Measurements from ENCODE around the gene NDUFAF8. TPM values are rescaled to one million over a fixed set of nuclear protein-coding genes. Genes with fewer than 3 reads are reported as not detected.

Gene NDUFAF8
- total RNA-seq, 2 donors from 2014 or later: 22.4 to 58.2 TPM

GRCh38 chr17:81253358-81254131 lies 14.4 kb downstream of the NDUFAF8 start:
- Histone ChIP-seq H3K4me1 (peaks cover 41% of the 10 kb centered on the region), H3K27ac (no peak overlapping the region), H3K4me3 (no peak overlapping the region), H3K36me3 (peaks cover 2% of the 10 kb centered on the region), H3K27me3 (no peaks in the 10 kb centered on the region), H3K9me3 (no peaks in the 10 kb centered on the region), H3K9ac (ENCODE audit: low read depth in 2 of 2, low read length in 2 of 2) (no peak overlapping the region)
- peak; percentile 55 for DNase-seq
- TF ChIP-seq CTCF (IDR thresholded peaks at IDR 0.05): peak; percentile 70
- intact Hi-C loops (cut with DNase I): loop anchor here (2.0 to 5.0 kb wide), 2 partner anchors 231 to 349 kb away; no protein-coding TSS in a partner anchor

- H3K4me1 ChIP-seq: peaks cover 41% of the 10 kb centered on the region
- peak; percentile 90 for DNase-seq
- intact Hi-C loops (cut with DNase I): loop anchor here (5.0 kb wide), 1 partner anchor 347 kb away; no protein-coding TSS in a partner anchor
- peak overlapping the region in 1 of 2 donors; percentile 2 for H3K9ac ChIP-seq (ENCODE audit: low read depth in 2 of 2, low read length in 2 of 2)
- H3K36me3 ChIP-seq: peaks cover 14% of the 10 kb centered on the region
- no peaks in the 10 kb centered on the region for H3K9me3 ChIP-seq
- H3K27me3 ChIP-seq: no peaks in the 10 kb centered on the region
- peak overlapping the region; percentile 12 for H3K27ac ChIP-seq
- H3K4me3 ChIP-seq: no peak overlapping the region
- TF ChIP-seq CTCF (IDR thresholded peaks at IDR 0.05): peak; percentile 31
Observed at GRCh38 chr17:81254955-81255717, 16.0 kb downstream of the NDUFAF8 start.

- Histone ChIP-seq H3K9me3 (no peaks in the 10 kb centered on the region), H3K4me1 (peaks cover 30% of the 10 kb centered on the region), H3K36me3 (peaks cover 22% of the 10 kb centered on the region), H3K27ac (no peak overlapping the region), H3K9ac (ENCODE audit: low read depth in 2 of 2, low read length in 2 of 2) (no peak overlapping the region), H3K4me3 (no peak overlapping the region), H3K27me3 (no peaks in the 10 kb centered on the region)
- intact Hi-C loops (cut with DNase I): no loop called here
- TF ChIP-seq CTCF (IDR thresholded peaks at IDR 0.05): no peak
- no peak for DNase-seq
Observed at GRCh38 chr17:81256616-81257015, 17.5 kb downstream of the NDUFAF8 start.

GRCh38 chr17:81257533-81257932 lies 18.4 kb downstream of the NDUFAF8 start:
- Histone ChIP-seq H3K9me3 (no peaks in the 10 kb centered on the region), H3K27me3 (no peaks in the 10 kb centered on the region), H3K4me1 (peaks cover 21% of the 10 kb centered on the region), H3K27ac (no peak overlapping the region), H3K36me3 (peaks cover 26% of the 10 kb centered on the region), H3K9ac (ENCODE audit: low read depth in 2 of 2, low read length in 2 of 2) (no peak overlapping the region), H3K4me3 (no peak overlapping the region)
- intact Hi-C loops (cut with DNase I): no loop called here
- no peak for TF ChIP-seq CTCF (IDR thresholded peaks at IDR 0.05)
- DNase-seq: no peak

- H3K27me3 ChIP-seq: no peaks in the 10 kb centered on the region
- H3K4me3 ChIP-seq: no peak overlapping the region
- no peak overlapping the region for H3K9ac ChIP-seq (ENCODE audit: low read depth in 2 of 2, low read length in 2 of 2)
- H3K9me3 ChIP-seq: no peaks in the 10 kb centered on the region
- no peak for DNase-seq
- peaks cover 30% of the 10 kb centered on the region for H3K36me3 ChIP-seq
- intact Hi-C loops (cut with DNase I): no loop called here
- no peak for TF ChIP-seq CTCF (IDR thresholded peaks at IDR 0.05)
- peaks cover 15% of the 10 kb centered on the region for H3K4me1 ChIP-seq
- H3K27ac ChIP-seq: no peak overlapping the region
Observed at GRCh38 chr17:81258292-81258691, 19.2 kb downstream of the NDUFAF8 start.
